Smooth muscle cell (in vitro differentiated cells): ENCODE data around the gene NMD3. TPM values are rescaled to one million over a fixed set of nuclear protein-coding genes. Genes with fewer than 3 reads are reported as not detected.

ENCODE experiments used
- DNase-seq: peaks from one replicate; lab custom pipeline; 2025; ENCODE audit not compliant: unreplicated experiment; lab: John Stamatoyannopoulos, UW
- H2AFZ ChIP-seq: fragments of 200-600 bp; sonication (generic); 2 replicates; pipeline ENCODE4 v1.6.0; 2016; ENCODE audit warnings: antibody characterized with exemption, low read depth, mild to moderate bottlenecking
- H3F3A ChIP-seq: fragments of 200-600 bp; sonication (generic); 2 replicates; pipeline ENCODE4 v1.6.0; 2017; ENCODE audit warnings: antibody characterized with exemption, low read depth
- H3K27ac ChIP-seq: fragments of 200-600 bp; sonication (generic); 2 replicates; pipeline ENCODE4 v1.5.1; 2016; ENCODE audit warnings: low read depth, mild to moderate bottlenecking
- H3K27me3 ChIP-seq: fragments of 200-600 bp; sonication (generic); 2 replicates; pipeline ENCODE4 v1.6.1; 2016; ENCODE audit warnings: low read depth, mild to moderate bottlenecking
- H3K36me3 ChIP-seq: fragments of 200-600 bp; sonication (generic); 2 replicates; pipeline ENCODE4 v1.5.1; 2016; ENCODE audit warnings: low read depth
- H3K4me1 ChIP-seq: fragments of 200-600 bp; sonication (generic); 2 replicates; pipeline ENCODE4 v1.5.1; 2016; ENCODE audit warnings: low read depth
- H3K4me2 ChIP-seq: fragments of 200-600 bp; sonication (generic); 2 replicates; pipeline ENCODE4 v1.6.0; 2016; ENCODE audit warnings: mild to moderate bottlenecking
- H3K4me3 ChIP-seq: fragments of 200-600 bp; sonication (generic); 2 replicates; pipeline ENCODE4 v1.5.1; 2016; ENCODE audit warnings: mild to moderate bottlenecking
- H3K79me2 ChIP-seq: fragments of 200-600 bp; sonication (generic); 2 replicates; pipeline ENCODE4 v1.6.0; 2016; ENCODE audit warnings: low read depth, mild to moderate bottlenecking
- H3K9ac ChIP-seq: fragments of 200-600 bp; sonication (generic); 2 replicates; pipeline ENCODE4 v1.6.0; 2016; ENCODE audit warnings: low read depth
- H3K9me3 ChIP-seq: fragments of 200-600 bp; sonication (generic); replicated peaks from 2 replicates; pipeline ENCODE4 v1.5.1; 2016; ENCODE audit warnings: low read depth
- H4K20me1 ChIP-seq: fragments of 200-600 bp; sonication (generic); 2 replicates; pipeline ENCODE4 v1.6.0; 2016; ENCODE audit warnings: low read depth
- CTCF ChIP-seq: fragments of 200-600 bp; sonication (generic); IDR thresholded peaks from 2 replicates; pipeline ENCODE4 v1.5.1; 2017; ENCODE audit warnings: borderline replicate concordance, mild to moderate bottlenecking, antibody characterized with exemption; ENCODE audit not compliant: insufficient read depth, poor library complexity, severe bottlenecking
- WGBS: methylation state at CpG from one replicate; pipeline ENCODE4 v1.1.7; 2016; ENCODE audit warnings: low lambda C conversion rate; 5-methylcytosine and 5-hydroxymethylcytosine counted together
- polyA plus RNA-seq: library from polyadenylated mRNA; unstranded; fragments of >200 nt; fragmentation: Nextera tagmentation; extraction: Ambion mirVana; gene quantifications from 2 replicates; pipeline ENCODE4 v1.2.1, GENCODE V29; 2016
- total RNA-seq: library from RNA; depleted of rRNA; stranded (reverse); fragments of >200 nt; gene quantifications from 2 replicates; pipeline ENCODE4 v1.2.3, GENCODE V29; 2014

The NMD3 gene
- total and polyA plus RNA-seq, 2 experiments from 2014 or later = 40.2 to 70.1 TPM

- H3K9me3 ChIP-seq = peaks cover 4% of the 10 kb centered on the region
- no peak overlapping the region for H3K4me2 ChIP-seq
- no peaks in the 10 kb centered on the region for H4K20me1 ChIP-seq
- no peaks in the 10 kb centered on the region for H3F3A ChIP-seq
- no peak overlapping the region for H3K27ac ChIP-seq
- H2AFZ ChIP-seq = no peak overlapping the region
- no peaks in the 10 kb centered on the region for H3K4me1 ChIP-seq
- DNase-seq = no peak
- no peaks in the 10 kb centered on the region for H3K27me3 ChIP-seq
- H3K36me3 ChIP-seq = no peaks in the 10 kb centered on the region
- H3K4me3 ChIP-seq = no peak overlapping the region
- no peak for TF ChIP-seq CTCF
- no peaks in the 10 kb centered on the region for H3K79me2 ChIP-seq
- no peak overlapping the region for H3K9ac ChIP-seq
- 92% methylated on average over 4 of the region's 4 CpGs for WGBS
Measured at GRCh38 chr3:161284989-161285388, 63.9 kb downstream of the NMD3 start.

DNA sequence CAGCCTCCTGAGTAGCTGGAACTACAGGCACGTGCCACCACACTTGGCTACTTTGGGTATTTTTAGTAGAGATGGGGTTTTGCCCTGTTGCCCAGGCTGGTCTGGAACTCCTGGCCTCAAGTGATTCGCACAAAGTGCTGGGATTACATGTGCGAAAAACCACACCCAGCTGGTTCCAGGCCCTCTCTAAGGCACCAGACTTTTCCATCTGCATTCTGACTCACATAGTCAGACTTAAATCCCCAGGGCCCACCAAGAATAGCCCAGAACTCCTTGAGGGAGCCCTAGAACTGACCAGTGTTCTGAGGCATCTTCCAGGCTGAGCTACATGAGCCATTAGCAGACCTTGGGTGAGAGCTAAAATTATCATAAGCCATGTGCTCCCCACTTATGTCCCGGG is 68.1 kb downstream of the NMD3 start:
- H3K27ac ChIP-seq = no peak overlapping the region
- no peak for TF ChIP-seq CTCF

DNA sequence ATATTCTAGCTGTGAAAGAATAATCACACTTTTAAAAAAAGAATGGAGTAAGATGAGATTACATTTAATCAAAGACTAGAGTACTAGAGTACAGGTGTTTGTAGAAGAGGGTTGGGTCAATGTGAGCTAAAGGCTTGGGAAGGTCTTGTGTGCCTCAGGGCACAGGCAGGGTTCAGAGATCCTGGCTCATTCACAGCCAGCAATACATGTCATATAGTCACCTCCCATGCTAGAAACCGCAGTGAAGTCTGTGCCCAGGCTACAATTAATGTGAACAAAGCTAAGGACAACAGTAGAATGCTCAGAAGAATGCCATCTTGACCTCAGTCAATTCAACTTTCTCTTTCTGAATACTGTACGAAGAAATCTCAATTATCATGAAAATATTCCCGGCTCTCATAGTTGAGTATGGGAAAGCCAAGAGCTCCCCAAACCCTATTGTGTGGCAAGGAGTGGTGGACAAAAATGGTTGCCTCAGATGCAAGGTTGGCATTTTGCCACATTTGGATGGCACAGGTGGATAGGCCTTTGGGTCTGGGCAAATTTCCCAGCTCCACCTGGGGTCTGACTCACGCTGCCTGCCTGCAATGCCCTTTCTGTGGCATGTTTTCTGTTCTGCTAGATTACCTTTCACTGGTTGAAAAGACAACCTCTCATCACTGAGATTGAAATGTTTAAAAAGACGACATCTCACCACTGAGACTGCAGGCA is 70.2 kb downstream of the NMD3 start:
- no peaks in the 10 kb centered on the region for H3K79me2 ChIP-seq
- H3K9me3 ChIP-seq = no peaks in the 10 kb centered on the region
- 93% methylated on average over 5 of the region's 5 CpGs for WGBS
- H3K9ac ChIP-seq = no peak overlapping the region
- no peaks in the 10 kb centered on the region for H3K27me3 ChIP-seq
- no peak overlapping the region for H2AFZ ChIP-seq
- no peak overlapping the region for H3K4me2 ChIP-seq
- DNase-seq = no peak
- no peaks in the 10 kb centered on the region for H4K20me1 ChIP-seq
- no peaks in the 10 kb centered on the region for H3K4me1 ChIP-seq
- H3F3A ChIP-seq = no peaks in the 10 kb centered on the region
- H3K27ac ChIP-seq = no peak overlapping the region
- no peak overlapping the region for H3K4me3 ChIP-seq
- no peak for TF ChIP-seq CTCF
- no peaks in the 10 kb centered on the region for H3K36me3 ChIP-seq

More for the DNA sequence above, 68.1 kb downstream of the NMD3 start:
- no peak for DNase-seq
- H3K9me3 ChIP-seq = no peaks in the 10 kb centered on the region
- no peaks in the 10 kb centered on the region for H4K20me1 ChIP-seq
- H3K4me1 ChIP-seq = no peaks in the 10 kb centered on the region
- WGBS = 96% methylated on average over 4 of the region's 4 CpGs
- H3K4me3 ChIP-seq = no peak overlapping the region
- no peaks in the 10 kb centered on the region for H3K36me3 ChIP-seq
- no peak overlapping the region for H3K4me2 ChIP-seq
- no peaks in the 10 kb centered on the region for H3K79me2 ChIP-seq
- no peaks in the 10 kb centered on the region for H3F3A ChIP-seq
- H2AFZ ChIP-seq = no peak overlapping the region
- H3K27me3 ChIP-seq = no peaks in the 10 kb centered on the region
- H3K9ac ChIP-seq = no peak overlapping the region

DNA sequence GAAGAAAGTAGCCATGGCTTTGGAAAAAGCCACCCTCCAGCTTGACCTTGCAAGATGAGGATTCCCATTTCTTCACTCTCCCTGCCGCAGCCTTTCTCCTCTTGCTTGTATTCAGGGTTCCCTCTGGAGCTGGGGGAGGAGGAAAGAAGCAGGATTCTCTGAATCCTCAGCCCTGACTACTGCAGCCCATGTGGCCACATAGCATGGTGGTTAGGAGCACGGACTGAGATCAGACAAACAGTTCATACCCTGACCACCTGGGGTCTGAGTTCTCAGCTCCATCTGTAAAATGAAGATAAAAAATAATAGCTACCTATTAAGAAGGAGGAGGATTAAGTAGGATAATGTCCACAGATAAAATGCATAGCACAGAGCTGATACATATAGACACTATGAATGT is 72.3 kb downstream of the NMD3 start:
- Histone ChIP-seq H2AFZ (no peak overlapping the region), H3K27me3 (no peaks in the 10 kb centered on the region)
- WGBS = 90% methylated on average over 2 of the region's 2 CpGs

More for the DNA sequence above, 72.3 kb downstream of the NMD3 start:
- no peak for DNase-seq
- Histone ChIP-seq H3K36me3 (no peaks in the 10 kb centered on the region), H3K4me3 (no peak overlapping the region), H4K20me1 (no peaks in the 10 kb centered on the region), H3K4me2 (no peak overlapping the region), H3K9ac (no peak overlapping the region), H3K9me3 (peaks cover 7% of the 10 kb centered on the region), H3K79me2 (no peaks in the 10 kb centered on the region), H3K4me1 (no peaks in the 10 kb centered on the region), H3F3A (no peaks in the 10 kb centered on the region), H3K27ac (no peak overlapping the region)
- TF ChIP-seq CTCF = no peak
